ENCODE results near the gene S100G. TPM values are rescaled to one million over a fixed set of nuclear protein-coding genes. Genes with fewer than 3 reads are reported as not detected.

S100G gene
- total and polyA plus RNA-seq, 4 donors: not detected

DNA sequence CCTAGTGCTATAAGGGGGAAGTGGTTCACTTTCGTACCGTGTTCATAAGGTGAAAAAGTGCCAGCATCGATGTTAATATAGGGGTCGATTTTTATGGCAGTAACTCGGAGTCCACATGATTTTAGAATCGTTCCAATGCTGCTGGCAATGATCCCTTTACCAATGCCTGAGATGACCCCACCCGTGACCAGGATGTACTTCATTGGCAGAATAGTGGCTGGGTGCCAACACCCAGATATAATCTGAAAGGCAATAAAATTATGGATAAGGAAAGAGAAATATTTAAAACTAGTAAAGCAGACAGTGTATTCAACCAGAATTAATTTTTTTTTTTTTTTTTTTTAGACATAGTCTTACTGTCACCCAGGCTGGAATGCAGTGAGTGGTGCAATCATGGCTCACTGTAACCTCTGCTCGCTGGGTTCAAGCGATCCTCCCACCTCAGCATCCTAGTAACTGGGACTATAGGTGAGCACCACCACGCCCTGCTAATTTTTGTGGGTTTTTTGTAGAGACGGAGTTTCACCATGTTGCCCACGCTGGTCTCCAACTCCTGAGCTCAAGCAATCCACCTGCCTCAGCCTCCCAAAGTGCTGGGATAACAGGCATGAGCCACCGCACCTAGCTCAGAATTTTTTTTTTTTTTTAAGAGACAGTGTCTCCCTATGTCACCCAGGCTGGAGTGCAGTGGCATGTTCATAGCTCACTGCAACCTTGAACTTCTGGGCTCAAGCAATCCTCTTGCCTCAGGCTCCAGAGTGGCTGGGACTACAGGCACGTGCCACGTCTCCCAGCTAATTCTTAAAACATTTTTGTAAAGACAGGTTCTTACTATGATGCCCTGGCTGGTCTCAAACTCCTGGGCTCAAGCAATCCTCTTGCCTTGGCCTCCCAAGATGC lies 53.0 kb downstream of the S100G start:
- Histone ChIP-seq H3K4me3 (no peak overlapping the region), H3K4me1 (ENCODE audit: control insufficient read depth in 5 of 5, insufficient read depth in 5 of 5, low read length in 5 of 5) (no peaks in the 10 kb centered on the region), H3K27ac (ENCODE audit: low read depth in 1 of 2, low read length in 1 of 2) (no peak overlapping the region), H3K9me3 (ENCODE audit: control insufficient read depth in 4 of 4, insufficient read depth in 3 of 4, low read length in 3 of 4) (no peaks in the 10 kb centered on the region), H3K36me3 (ENCODE audit: control insufficient read depth in 4 of 4, insufficient read depth in 4 of 4, low read length in 4 of 4) (peaks cover 0 to 2% (median under 1%) of the 10 kb centered on the region in 4 donors), H3K9ac (ENCODE audit: insufficient read depth in 1 of 2, low read length in 2 of 2) (no peak overlapping the region), H3K27me3 (ENCODE audit: control insufficient read depth in 3 of 3, insufficient read depth in 3 of 3, low read length in 2 of 3) (peaks cover 0 to 10% (median 10%) of the 10 kb centered on the region in 3 donors)
- TF ChIP-seq, protein P1, sequence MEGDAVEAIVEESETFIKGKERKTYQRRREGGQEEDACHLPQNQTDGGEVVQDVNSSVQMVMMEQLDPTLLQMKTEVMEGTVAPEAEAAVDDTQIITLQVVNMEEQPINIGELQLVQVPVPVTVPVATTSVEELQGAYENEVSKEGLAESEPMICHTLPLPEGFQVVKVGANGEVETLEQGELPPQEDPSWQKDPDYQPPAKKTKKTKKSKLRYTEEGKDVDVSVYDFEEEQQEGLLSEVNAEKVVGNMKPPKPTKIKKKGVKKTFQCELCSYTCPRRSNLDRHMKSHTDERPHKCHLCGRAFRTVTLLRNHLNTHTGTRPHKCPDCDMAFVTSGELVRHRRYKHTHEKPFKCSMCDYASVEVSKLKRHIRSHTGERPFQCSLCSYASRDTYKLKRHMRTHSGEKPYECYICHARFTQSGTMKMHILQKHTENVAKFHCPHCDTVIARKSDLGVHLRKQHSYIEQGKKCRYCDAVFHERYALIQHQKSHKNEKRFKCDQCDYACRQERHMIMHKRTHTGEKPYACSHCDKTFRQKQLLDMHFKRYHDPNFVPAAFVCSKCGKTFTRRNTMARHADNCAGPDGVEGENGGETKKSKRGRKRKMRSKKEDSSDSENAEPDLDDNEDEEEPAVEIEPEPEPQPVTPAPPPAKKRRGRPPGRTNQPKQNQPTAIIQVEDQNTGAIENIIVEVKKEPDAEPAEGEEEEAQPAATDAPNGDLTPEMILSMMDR (IDR thresholded peaks at IDR 0.05; ENCODE audit: control extremely low read depth, extremely low read depth): no peak
- WGBS, 2 donors: 89 to 95% methylated on average over 15 of the region's 15 CpGs
- DNase-seq (no peak), ATAC-seq (ENCODE audit: insufficient read depth, low FRiP score) (no peak)

Small RNA genes within 50 kb of the gene (small RNA-seq; reads per million reads assigned to genes)
- not detected for gene MIR548AM (ENCODE audit: low replicate concordance)

Other genes starting within 250 kb of the S100G start
- gene CTPS2, start 62.5 kb downstream of the S100G start, total RNA-seq: 10 to 100 TPM in 1 of 2 donors, 1 to 10 TPM in 1; 9.3 to 36.8 TPM
- gene CTPS2, start 62.5 kb downstream of the S100G start, polyA plus RNA-seq: 10 to 100 TPM in 1 of 2 donors, 1 to 10 TPM in 1; 4.2 to 10.5 TPM
- gene SYAP1, start 69.5 kb downstream of the S100G start, total RNA-seq: 10 to 100 TPM; 31.1 to 32.0 TPM
- 10 to 100 TPM; 10.2 to 15.3 TPM for gene SYAP1, start 69.5 kb downstream of the S100G start, polyA plus RNA-seq
- 10 to 100 TPM; 10.5 to 15.4 TPM for gene TXLNG, start 136.3 kb downstream of the S100G start, total RNA-seq
- 1 to 10 TPM; 7.5 to 8.8 TPM for gene TXLNG, start 136.3 kb downstream of the S100G start, polyA plus RNA-seq
- gene RBBP7, start 220.2 kb downstream of the S100G start, total RNA-seq: 10 to 100 TPM; 82.8 to 84.6 TPM
- gene RBBP7, start 220.2 kb downstream of the S100G start, polyA plus RNA-seq: 100 to 1,000 TPM in 1 of 2 donors, 10 to 100 TPM in 1; 52.3 to 117 TPM

Measured in lung (tissue), 13 donors.